ENCODE data around the gene KLK1.

DNA sequence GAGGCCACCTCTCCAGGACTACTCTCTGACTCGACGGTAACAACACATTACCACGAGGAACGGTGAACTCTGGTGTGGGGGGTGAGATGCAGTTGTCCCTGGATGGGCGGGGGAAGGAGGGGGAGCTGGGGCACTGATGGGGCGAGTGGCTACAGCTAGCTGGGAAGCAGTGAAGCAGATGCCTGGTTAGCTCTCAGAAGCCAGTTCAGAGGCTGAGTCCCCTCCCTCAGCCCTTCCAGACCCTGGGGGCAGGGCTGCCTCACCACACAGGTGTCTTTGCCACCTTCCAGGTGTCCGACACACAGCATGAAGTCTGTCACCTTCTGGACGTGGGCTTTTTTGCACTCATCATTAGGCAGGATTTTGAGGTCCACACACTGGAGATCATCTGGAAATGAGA is 4.0 kb downstream of the KLK1 start:
- TF ChIP-seq, protein P1, sequence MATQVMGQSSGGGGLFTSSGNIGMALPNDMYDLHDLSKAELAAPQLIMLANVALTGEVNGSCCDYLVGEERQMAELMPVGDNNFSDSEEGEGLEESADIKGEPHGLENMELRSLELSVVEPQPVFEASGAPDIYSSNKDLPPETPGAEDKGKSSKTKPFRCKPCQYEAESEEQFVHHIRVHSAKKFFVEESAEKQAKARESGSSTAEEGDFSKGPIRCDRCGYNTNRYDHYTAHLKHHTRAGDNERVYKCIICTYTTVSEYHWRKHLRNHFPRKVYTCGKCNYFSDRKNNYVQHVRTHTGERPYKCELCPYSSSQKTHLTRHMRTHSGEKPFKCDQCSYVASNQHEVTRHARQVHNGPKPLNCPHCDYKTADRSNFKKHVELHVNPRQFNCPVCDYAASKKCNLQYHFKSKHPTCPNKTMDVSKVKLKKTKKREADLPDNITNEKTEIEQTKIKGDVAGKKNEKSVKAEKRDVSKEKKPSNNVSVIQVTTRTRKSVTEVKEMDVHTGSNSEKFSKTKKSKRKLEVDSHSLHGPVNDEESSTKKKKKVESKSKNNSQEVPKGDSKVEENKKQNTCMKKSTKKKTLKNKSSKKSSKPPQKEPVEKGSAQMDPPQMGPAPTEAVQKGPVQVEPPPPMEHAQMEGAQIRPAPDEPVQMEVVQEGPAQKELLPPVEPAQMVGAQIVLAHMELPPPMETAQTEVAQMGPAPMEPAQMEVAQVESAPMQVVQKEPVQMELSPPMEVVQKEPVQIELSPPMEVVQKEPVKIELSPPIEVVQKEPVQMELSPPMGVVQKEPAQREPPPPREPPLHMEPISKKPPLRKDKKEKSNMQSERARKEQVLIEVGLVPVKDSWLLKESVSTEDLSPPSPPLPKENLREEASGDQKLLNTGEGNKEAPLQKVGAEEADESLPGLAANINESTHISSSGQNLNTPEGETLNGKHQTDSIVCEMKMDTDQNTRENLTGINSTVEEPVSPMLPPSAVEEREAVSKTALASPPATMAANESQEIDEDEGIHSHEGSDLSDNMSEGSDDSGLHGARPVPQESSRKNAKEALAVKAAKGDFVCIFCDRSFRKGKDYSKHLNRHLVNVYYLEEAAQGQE (IDR thresholded peaks at IDR 0.05; ENCODE audit: insufficient read depth in 1 of 2, low read depth in 2 of 2, low read length in 1 of 2) = no peak
- TF ChIP-seq, protein P2, sequence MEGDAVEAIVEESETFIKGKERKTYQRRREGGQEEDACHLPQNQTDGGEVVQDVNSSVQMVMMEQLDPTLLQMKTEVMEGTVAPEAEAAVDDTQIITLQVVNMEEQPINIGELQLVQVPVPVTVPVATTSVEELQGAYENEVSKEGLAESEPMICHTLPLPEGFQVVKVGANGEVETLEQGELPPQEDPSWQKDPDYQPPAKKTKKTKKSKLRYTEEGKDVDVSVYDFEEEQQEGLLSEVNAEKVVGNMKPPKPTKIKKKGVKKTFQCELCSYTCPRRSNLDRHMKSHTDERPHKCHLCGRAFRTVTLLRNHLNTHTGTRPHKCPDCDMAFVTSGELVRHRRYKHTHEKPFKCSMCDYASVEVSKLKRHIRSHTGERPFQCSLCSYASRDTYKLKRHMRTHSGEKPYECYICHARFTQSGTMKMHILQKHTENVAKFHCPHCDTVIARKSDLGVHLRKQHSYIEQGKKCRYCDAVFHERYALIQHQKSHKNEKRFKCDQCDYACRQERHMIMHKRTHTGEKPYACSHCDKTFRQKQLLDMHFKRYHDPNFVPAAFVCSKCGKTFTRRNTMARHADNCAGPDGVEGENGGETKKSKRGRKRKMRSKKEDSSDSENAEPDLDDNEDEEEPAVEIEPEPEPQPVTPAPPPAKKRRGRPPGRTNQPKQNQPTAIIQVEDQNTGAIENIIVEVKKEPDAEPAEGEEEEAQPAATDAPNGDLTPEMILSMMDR (IDR thresholded peaks at IDR 0.05) = no peak
- TF ChIP-seq TCF7L2 (IDR thresholded peaks at IDR 0.05; ENCODE audit: low read depth, low read length) = no peak
- no peak for TF ChIP-seq POLR2AphosphoS5 (IDR thresholded peaks at IDR 0.05; ENCODE audit: low read depth, low read length)

Measured in Panc1 (cell line).